HG02973 (cell line): Measurements from ENCODE around the gene HOXD3.

Experiments
- ATAC-seq: cut with Tn5 transposase; IDR thresholded peaks from one replicate; pipeline ENCODE4 v1.9.1; 2021; ENCODE audit warnings: moderate library complexity; ENCODE audit not compliant: unreplicated experiment

The HOXD3 gene

DNA sequence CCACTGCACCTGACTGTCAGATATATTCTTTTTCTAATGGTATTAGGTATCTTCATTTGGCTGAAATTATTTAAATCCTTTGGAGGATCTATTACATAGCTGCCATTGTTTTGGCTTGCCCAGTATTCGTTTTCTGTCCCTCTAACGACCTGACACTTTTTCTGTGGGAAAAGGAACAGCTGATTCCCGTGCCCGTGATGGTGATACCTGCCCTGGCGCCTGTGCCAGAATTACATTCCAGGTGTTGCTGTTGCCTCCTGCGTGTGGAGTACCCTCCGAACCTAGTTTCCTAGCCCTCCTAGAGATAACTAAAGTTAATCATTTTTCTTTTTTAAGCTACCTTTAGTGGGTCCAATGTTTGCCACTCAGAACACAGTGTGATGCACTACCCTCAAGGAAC is 45.4 kb downstream of the HOXD3 start:
- no peak for ATAC-seq

- no peak for ATAC-seq
Observed at GRCh38 chr2:176205126-176205525, 48.0 kb downstream of the HOXD3 start.

GRCh38 chr2:176206136-176206535 is 49.0 kb downstream of the HOXD3 start:
- ATAC-seq = no peak

DNA sequence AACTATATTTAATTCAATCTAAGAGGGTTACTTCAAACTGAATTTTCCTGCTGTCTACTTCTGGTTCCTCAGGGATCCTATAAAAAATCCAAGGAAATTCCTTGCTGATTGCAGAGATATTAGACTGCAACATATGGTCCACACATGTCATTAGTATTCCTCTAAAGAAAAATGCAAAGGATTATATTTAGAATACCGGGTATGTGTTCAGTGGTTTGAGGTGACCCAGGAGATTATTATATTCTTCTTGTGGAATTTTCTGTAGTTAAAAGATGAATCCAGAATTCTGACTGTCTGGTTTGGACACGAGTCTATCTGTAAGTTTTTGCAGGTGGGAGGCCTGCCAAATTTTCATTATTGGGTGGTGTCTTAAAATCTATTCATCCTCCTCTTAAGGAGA is 49.6 kb downstream of the HOXD3 start:
- ATAC-seq = no peak

DNA sequence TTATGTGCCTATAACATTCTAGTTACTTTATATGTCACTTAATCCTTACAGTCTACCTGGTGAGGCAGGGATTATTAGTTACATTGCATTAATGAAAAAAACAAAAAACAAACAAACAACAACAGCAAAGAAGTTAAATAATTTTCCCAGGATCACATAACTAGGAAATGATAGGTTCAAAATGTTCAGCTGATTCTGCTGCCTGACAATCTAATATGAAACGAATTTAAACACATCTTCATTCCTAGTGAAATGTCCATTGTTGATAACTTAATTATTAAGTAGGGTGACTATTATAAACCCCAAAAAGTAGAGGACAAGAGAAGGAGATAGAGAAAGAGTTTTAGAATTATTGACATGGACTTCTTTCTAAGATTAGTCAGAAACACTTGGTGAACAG is 54.0 kb downstream of the HOXD3 start:
- ATAC-seq = no peak

DNA sequence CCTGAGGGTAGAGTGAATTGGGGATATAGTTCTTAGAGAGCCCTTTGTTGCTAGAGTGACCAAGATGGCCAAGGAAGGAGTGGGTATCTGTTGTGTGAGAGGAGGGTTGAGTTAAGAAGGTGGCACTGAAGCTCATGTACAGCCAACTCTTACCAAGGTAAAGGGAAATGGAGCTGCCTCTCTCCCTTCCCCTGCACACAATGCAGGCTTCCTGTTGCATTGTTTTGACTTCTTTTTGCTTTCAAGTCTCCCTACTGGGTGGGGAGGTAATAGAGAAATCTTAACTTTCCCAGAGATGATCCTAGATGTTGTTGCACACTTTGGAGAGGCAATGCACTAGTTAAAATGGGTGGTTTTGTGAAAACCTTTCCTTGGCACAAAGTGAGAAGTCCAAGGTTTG is 55.2 kb downstream of the HOXD3 start:
- no peak for ATAC-seq

GRCh38 chr2:176213406-176213805 is 56.3 kb downstream of the HOXD3 start:
- no peak for ATAC-seq
